ENCODE measurements around the gene NAV3.

GRCh38 chr12:78167510-78167909, 336.8 kb downstream of the NAV3 start:
- TF ChIP-seq CTCF (IDR thresholded peaks at IDR 0.05) = no peak
- TF ChIP-seq POLR2A (IDR thresholded peaks at IDR 0.05) = no peak

Measured in right lobe of liver (tissue), 4 donors.